HepG2 (cell line): Measurements from ENCODE around the gene TOR2A. TPM values are rescaled to one million over a fixed set of nuclear protein-coding genes. Genes with fewer than 3 reads are reported as not detected.

Experiments used
- ATAC-seq: fragments of 200-7000 bp; cut with Tn5 transposase; 3 replicates; pipeline ENCODE4 v1.9.1; 2020; ENCODE audit warnings: mild to moderate bottlenecking, moderate library complexity
- BruUV-seq: library from RNA; stranded (reverse); fragments of 400-500 nt; replicated peaks from 2 replicates; lab custom pipeline; 2021; lab: Mats Ljungman, UMichigan
- CTCF ChIA-PET: fragments of 300-600 bp; formaldehyde crosslinking; extraction: SDS; loops from one replicate; lab custom pipeline; 2021; ENCODE audit warnings: low total read pairs, inconsistent platforms, low intra/inter-chr PET ratio; lab: Yijun Ruan, JAX
- POLR2A ChIA-PET: fragments of 350-600 bp; sonication (Branson Sonifier 250); formaldehyde crosslinking; loops from one replicate; lab custom pipeline; 2020; ENCODE audit warnings: antibody characterized with exemption, inconsistent platforms; lab: Yijun Ruan, JAX
- DNase-seq: peaks from one replicate; pipeline ENCODE4 v3.0.0-alpha.2; 2015; ENCODE audit warnings: low spot score
- FAIRE-seq: peaks from 3 replicates; lab custom pipeline; 2011; peaks lifted over from hg19 to GRCh38; lab: Jason Lieb, UNC
- H2AFZ ChIP-seq: one replicate; pipeline ENCODE4 v1.6.1; 2011; ENCODE audit warnings: low read length, inconsistent platforms
- H3K27ac ChIP-seq: fragments of 300-600 bp; 3 replicates; pipeline ENCODE4 v1.8.0; 2011; ENCODE audit warnings: mixed run types, mild to moderate bottlenecking, mixed read lengths, low read length, inconsistent platforms; ENCODE audit not compliant: insufficient read depth; ENCODE audit errors: extremely low read length
- H3K27me3 ChIP-seq, 2 experiments: fragments of 200-600 bp in 1 of 2; 2 replicates in 1 of 2; 3 replicates in 1 of 2; pipeline versions ENCODE4 v1.6.0 to v1.8.0; 2011; ENCODE audit warnings: low read length in 2 of 2, mild to moderate bottlenecking in 2 of 2, moderate library complexity in 2 of 2, inconsistent platforms in 1 of 2; ENCODE audit not compliant: insufficient read depth in 2 of 2, control insufficient read depth in 1 of 2
- H3K36me3 ChIP-seq, 2 experiments: fragments of 200-600 bp in 1 of 2; replicated peaks in 1 of 2; 2 replicates in 1 of 2; 3 replicates in 1 of 2; pipeline versions ENCODE4 v1.5.1 to v1.8.0; 2011; ENCODE audit warnings: low read length in 2 of 2, inconsistent platforms in 1 of 2; ENCODE audit not compliant: insufficient read depth in 2 of 2, control insufficient read depth in 1 of 2
- H3K4me1 ChIP-seq: 2 replicates; pipeline ENCODE4 v1.5.1; 2012; ENCODE audit warnings: low read length, inconsistent platforms; ENCODE audit not compliant: insufficient read depth
- H3K4me2 ChIP-seq: 2 replicates; pipeline ENCODE4 v1.6.0; 2011; ENCODE audit warnings: low read depth, low read length, inconsistent platforms
- H3K4me3 ChIP-seq, 3 experiments: fragments of 200-600 bp in 1 of 3; sonication (generic), shearing (Covaris generic) in 1 of 3; replicated peaks in 1 of 3; 2 replicates each; pipeline ENCODE4 v1.5.1; 2011 to 2016; ENCODE audit warnings: low read length in 3 of 3, inconsistent platforms in 2 of 3, low read depth in 2 of 3, mild to moderate bottlenecking in 2 of 3, control low read depth in 1 of 3, mixed read lengths in 1 of 3; ENCODE audit not compliant: insufficient read depth in 1 of 3
- H3K79me2 ChIP-seq: one replicate; pipeline ENCODE4 v1.6.1; 2011; ENCODE audit warnings: low read length, inconsistent platforms; ENCODE audit not compliant: insufficient read depth
- H3K9ac ChIP-seq: 2 replicates; pipeline ENCODE4 v1.6.0; 2011; ENCODE audit warnings: mild to moderate bottlenecking, low read depth, low read length, inconsistent platforms; ENCODE audit not compliant: insufficient read depth
- H3K9me3 ChIP-seq: 2 replicates; pipeline ENCODE4 v1.5.1; 2012; ENCODE audit warnings: mild to moderate bottlenecking, low read length
- H4K20me1 ChIP-seq: 2 replicates; pipeline ENCODE4 v1.6.0; 2011; ENCODE audit warnings: inconsistent platforms, mild to moderate bottlenecking, low read length, moderate library complexity; ENCODE audit not compliant: insufficient read depth
- ATM ChIP-seq: fragments of 450-650 bp; IDR thresholded peaks from 2 replicates; pipeline ENCODE4 v1.7.1; 2017; ENCODE audit warnings: mild to moderate bottlenecking, borderline replicate concordance
- KDM4B ChIP-seq: sonication (generic); formaldehyde crosslinking; IDR thresholded peaks from 2 replicates; pipeline ENCODE4 v1.4.0; 2020; ENCODE audit warnings: missing genetic modification reagents
- NFATC3 ChIP-seq: sonication (generic); formaldehyde crosslinking; IDR thresholded peaks from 2 replicates; pipeline ENCODE4 v1.5.1; 2020; ENCODE audit warnings: mild to moderate bottlenecking, missing genetic modification reagents
- PAX8 ChIP-seq: sonication (generic); formaldehyde crosslinking; IDR thresholded peaks from 2 replicates; pipeline ENCODE4 v1.8.0; 2022; ENCODE audit warnings: mild to moderate bottlenecking, missing genetic modification reagents, borderline replicate concordance
- SETDB1 ChIP-seq: sonication (generic); formaldehyde crosslinking; IDR thresholded peaks from 2 replicates; pipeline ENCODE4 v1.5.1; 2020; ENCODE audit warnings: missing genetic modification reagents, mild to moderate bottlenecking, borderline replicate concordance
- ZNF124 ChIP-seq: sonication (generic); formaldehyde crosslinking; IDR thresholded peaks from 2 replicates; pipeline ENCODE4 v1.4.0; 2020; ENCODE audit warnings: missing genetic modification reagents
- ZNF768 ChIP-seq: sonication (generic); formaldehyde crosslinking; IDR thresholded peaks from 2 replicates; pipeline ENCODE4 v1.4.0; 2020; ENCODE audit warnings: missing genetic modification reagents
- ZNF83 ChIP-seq: sonication (generic); formaldehyde crosslinking; IDR thresholded peaks from 2 replicates; pipeline ENCODE4 v1.4.0; 2020; ENCODE audit warnings: missing genetic modification reagents, mild to moderate bottlenecking, borderline replicate concordance
- WGBS: methylation state at CpG from one replicate; pipeline ENCODE4 v1.1.6; 2017; ENCODE audit warnings: low lambda C conversion rate; 5-methylcytosine and 5-hydroxymethylcytosine counted together
- in situ Hi-C: cut with HindIII; loops from 2 replicates; pipeline ENCODE4 v1.10.0; 2017; ENCODE audit warnings: low pct_unique_long_range_greater_than_20kb; ENCODE audit not compliant: extremely low pct_ligation_motif_present
- intact Hi-C: fragments of 100-400 bp; cut with micrococcal nuclease; formaldehyde crosslinking; loops from one replicate; pipeline ENCODE4 v1.10.0; 2022; ENCODE audit not compliant: unreplicated experiment
- polyA plus RNA-seq, 8 experiments: library from polyadenylated mRNA; depleted of rRNA in 3 of 8; stranded (reverse) in 7 of 8; unstranded in 1 of 8; fragments of >200 nt; fragmentation: Illumina TruSeq in 4 of 8; extraction: Trizol in 4 of 8; gene quantifications; 2 replicates each; pipeline versions ENCODE4 v1.2.1 to v1.2.3, GENCODE V29; 2011 to 2016; ENCODE audit warnings: low read depth in 4 of 8, missing spikeins in 1 of 8, mixed read lengths in 1 of 8; ENCODE audit not compliant: insufficient read depth in 1 of 8
- total RNA-seq, 5 experiments: library from RNA; depleted of rRNA; stranded (reverse); fragments of >200 nt; fragmentation: Illumina TruSeq; extraction: Trizol; gene quantifications; 2 replicates each; pipeline ENCODE4 v1.2.3, GENCODE V29; 2016; ENCODE audit warnings: low read depth in 1 of 5
- TF ChIP-seq, protein P1 (sequence below): sonication (generic); formaldehyde crosslinking; IDR thresholded peaks from 2 replicates; pipeline ENCODE4 v1.5.1; 2020; ENCODE audit warnings: missing genetic modification reagents, mild to moderate bottlenecking, borderline replicate concordance
- TF ChIP-seq, protein P2 (sequence below): IDR thresholded peaks from 2 replicates; pipeline ENCODE4 v1.6.1; 2012; ENCODE audit warnings: low read depth, low read length, improper control_type of control experiment
- TF ChIP-seq, protein P3 (sequence below): IDR thresholded peaks from 2 replicates; pipeline ENCODE4 v1.6.1; 2016; ENCODE audit warnings: mild to moderate bottlenecking, missing biosample characterization, missing genetic modification reagents

TOR2A gene
- total and polyA plus RNA-seq, 2 of the 13 experiments (the other 11 are each of a cell fraction or from before 2014, with no cell fraction given) = 3.5 to 7.2 TPM

DNA sequence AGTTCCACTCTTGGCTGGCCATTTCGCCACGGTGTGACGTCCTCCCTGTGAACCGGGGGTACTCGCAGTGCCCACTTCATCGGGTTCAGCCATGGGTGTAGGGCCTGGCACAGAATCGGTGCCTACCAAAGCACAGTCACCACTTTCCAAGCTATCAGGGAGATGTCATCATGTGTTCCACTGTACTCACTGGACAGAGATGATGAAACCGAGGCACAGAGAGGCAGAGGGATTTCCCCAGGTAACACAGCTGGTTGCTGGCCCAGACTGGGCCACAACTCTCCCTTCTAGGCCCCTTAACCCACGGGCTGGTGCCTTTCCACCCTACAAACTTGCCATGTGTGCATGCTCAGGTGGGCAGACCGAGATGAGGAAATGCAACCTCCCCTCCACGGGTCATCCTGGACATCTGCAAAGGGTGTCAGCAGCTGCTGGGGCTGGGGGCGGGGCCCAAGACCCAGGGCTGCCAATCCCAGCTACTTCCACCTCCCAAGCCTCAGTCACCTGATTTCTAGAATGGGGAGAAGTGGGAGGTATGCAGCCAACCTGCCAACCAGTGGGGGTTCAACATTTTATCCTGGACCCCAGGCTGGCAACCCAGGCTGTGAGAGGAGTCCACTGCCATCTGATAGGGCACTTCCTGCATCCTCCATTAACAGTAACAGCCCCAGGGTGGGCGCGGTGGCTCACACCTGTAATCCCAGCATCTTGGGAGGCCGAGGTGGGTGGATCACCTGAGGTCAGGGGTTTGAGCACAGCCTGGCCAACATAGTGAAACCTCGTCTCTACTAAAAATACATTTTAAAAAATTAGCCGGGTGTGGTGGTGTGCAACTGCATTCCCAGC, 44.3 kb upstream of the TOR2A start:
- no TSS peak for BruUV-seq
- ChIA-PET CTCF (no interaction called here), POLR2A (no interaction called here)

DNA sequence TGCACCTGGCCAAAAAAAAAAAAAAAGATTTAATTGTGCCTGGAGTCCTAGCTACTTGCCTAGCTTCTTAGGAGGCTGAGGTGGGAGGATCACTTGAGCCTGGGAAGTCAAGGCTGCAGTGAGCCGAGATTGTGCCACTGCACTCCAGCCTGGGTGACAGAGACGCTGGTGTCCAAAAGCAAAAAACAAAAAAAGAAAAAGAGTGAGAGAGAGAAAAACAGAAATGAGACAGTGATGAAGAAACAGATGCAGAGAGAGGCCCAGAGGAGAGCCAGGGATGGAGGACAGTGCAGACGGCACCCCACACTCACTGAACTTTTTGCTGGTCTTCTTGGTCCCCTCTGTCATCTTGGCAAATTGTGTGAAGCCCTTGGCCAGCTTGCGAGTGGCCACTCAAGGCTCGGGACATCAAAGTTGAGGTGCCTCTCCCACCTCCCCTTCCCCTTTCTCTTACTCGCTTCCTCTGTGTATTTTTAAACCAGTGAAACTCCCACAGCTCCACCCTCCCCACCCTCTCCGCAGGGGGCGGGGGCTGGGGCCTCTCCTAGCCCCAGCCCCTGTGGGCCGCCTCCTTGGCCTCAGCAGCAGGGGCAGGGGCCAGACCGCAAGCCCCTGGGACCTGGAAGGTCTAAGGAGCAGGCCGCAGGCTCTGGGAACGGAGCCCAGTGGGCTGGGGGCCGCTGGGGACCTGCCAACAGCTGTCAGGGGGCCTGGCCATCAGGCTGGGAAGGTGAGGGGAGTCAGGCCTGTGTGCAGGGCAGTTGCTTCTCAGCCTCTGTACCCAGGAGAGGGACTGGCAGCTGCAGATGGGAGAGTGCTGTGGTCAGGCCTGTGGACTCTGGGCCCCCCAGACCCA, 43.4 kb upstream of the TOR2A start, which contains the start of gene SH2D3C:
Gene SH2D3C, minus strand, starts transcription at position 387 of the 856 bp plus-strand sequence. Its CDS starts 39 bp downstream, at position 348.
- peaks cover 1 to 42% of the 10 kb centered on the region in 2 experiments; a peak in 3 of 5 replicates for H3K27me3 ChIP-seq
- H3K4me1 ChIP-seq = peaks cover 24% of the 10 kb centered on the region
- no peak within 1 kb of the TSS for H3K4me3 ChIP-seq
- H4K20me1 ChIP-seq = no peaks in the 10 kb centered on the region
- no peak within 1 kb of the TSS for H2AFZ ChIP-seq
- H3K9me3 ChIP-seq = no peaks in the 10 kb centered on the region
- DNase-seq (no peak), ATAC-seq (peak; percentile 15; the same call in 2 of the 3 replicates), FAIRE-seq (no peak)
- in situ Hi-C loops (no loop called here), intact Hi-C loops (no loop called here)
- no TSS peak for BruUV-seq
- H3K9ac ChIP-seq = no peak within 1 kb of the TSS
- POLR2A ChIA-PET = no interaction called here
- no peak within 1 kb of the TSS; the same call in 1 of the 2 replicates for H3K4me2 ChIP-seq
- no peak within 1 kb of the TSS for H3K27ac ChIP-seq
- CTCF ChIA-PET = no interaction called here
- no peaks in the 10 kb centered on the region for H3K79me2 ChIP-seq
- H3K36me3 ChIP-seq = no peaks in the 10 kb centered on the region
- 10% methylated on average over 10 of the region's 13 CpGs for WGBS
- TF ChIP-seq ZNF124 (CRISPR knock-in tag) = no peak
- no peak for TF ChIP-seq NFATC3 (CRISPR knock-in tag)
- TF ChIP-seq PAX8 (CRISPR knock-in tag) = no peak
- TF ChIP-seq, protein P1, sequence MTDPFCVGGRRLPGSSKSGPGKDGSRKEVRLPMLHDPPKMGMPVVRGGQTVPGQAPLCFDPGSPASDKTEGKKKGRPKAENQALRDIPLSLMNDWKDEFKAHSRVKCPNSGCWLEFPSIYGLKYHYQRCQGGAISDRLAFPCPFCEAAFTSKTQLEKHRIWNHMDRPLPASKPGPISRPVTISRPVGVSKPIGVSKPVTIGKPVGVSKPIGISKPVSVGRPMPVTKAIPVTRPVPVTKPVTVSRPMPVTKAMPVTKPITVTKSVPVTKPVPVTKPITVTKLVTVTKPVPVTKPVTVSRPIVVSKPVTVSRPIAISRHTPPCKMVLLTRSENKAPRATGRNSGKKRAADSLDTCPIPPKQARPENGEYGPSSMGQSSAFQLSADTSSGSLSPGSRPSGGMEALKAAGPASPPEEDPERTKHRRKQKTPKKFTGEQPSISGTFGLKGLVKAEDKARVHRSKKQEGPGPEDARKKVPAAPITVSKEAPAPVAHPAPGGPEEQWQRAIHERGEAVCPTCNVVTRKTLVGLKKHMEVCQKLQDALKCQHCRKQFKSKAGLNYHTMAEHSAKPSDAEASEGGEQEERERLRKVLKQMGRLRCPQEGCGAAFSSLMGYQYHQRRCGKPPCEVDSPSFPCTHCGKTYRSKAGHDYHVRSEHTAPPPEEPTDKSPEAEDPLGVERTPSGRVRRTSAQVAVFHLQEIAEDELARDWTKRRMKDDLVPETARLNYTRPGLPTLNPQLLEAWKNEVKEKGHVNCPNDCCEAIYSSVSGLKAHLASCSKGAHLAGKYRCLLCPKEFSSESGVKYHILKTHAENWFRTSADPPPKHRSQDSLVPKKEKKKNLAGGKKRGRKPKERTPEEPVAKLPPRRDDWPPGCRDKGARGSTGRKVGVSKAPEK (CRISPR knock-in tag) = no peak
- TF ChIP-seq, protein P2, sequence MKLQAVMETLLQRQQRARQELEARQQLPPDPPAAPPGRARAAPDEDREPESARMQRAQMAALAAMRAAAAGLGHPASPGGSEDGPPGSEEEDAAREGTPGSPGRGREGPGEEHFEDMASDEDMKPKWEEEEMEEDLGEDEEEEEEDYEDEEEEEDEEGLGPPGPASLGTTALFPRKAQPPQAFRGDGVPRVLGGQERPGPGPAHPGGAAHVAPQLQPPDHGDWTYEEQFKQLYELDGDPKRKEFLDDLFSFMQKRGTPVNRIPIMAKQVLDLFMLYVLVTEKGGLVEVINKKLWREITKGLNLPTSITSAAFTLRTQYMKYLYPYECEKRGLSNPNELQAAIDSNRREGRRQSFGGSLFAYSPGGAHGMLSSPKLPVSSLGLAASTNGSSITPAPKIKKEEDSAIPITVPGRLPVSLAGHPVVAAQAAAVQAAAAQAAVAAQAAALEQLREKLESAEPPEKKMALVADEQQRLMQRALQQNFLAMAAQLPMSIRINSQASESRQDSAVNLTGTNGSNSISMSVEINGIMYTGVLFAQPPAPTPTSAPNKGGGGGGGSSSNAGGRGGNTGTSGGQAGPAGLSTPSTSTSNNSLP = no peak
- no peak for TF ChIP-seq ATM
- no peak for TF ChIP-seq ZNF83 (CRISPR knock-in tag)
- TF ChIP-seq SETDB1 (CRISPR knock-in tag) = no peak

More for the DNA sequence above, 44.3 kb upstream of the TOR2A start:
- no peaks in the 10 kb centered on the region for H4K20me1 ChIP-seq
- peaks cover 1 to 39% of the 10 kb centered on the region in 2 experiments; a peak in 3 of 5 replicates for H3K27me3 ChIP-seq
- H3K9me3 ChIP-seq = no peaks in the 10 kb centered on the region
- H3K27ac ChIP-seq = no peak overlapping the region
- no peak overlapping the region for H3K4me3 ChIP-seq
- H3K9ac ChIP-seq = no peak overlapping the region
- H3K79me2 ChIP-seq = no peaks in the 10 kb centered on the region
- H3K36me3 ChIP-seq = no peaks in the 10 kb centered on the region
- peaks cover 25% of the 10 kb centered on the region for H3K4me1 ChIP-seq
- in situ Hi-C loops = no loop called here
- H2AFZ ChIP-seq = no peak overlapping the region
- FAIRE-seq = no peak
- no peak for ATAC-seq
- DNase-seq = no peak
- intact Hi-C loops = no loop called here
- 40% methylated on average over 7 of the region's 17 CpGs for WGBS
- TF ChIP-seq ZNF768 (CRISPR knock-in tag) = peak; percentile 95
- no peak for TF ChIP-seq KDM4B (CRISPR knock-in tag)
- TF ChIP-seq, protein P3, sequence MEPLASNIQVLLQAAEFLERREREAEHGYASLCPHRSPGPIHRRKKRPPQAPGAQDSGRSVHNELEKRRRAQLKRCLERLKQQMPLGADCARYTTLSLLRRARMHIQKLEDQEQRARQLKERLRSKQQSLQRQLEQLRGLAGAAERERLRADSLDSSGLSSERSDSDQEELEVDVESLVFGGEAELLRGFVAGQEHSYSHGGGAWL (CRISPR knock-in tag) = no peak
- TF ChIP-seq, all 625 proteins: peak for 1
- H3K4me2 ChIP-seq = no peak overlapping the region
